Measurements from ENCODE around the gene PRTG.
"Not testable (repeated sequence)": the region's sequence is repeated elsewhere in the genome, so short reads cannot be mapped to it uniquely, and the experiment has no call there.

Gene PRTG

GRCh38 chr15:55741833-55742497 lies 987 bp downstream of the PRTG start:
- DNase-seq, result peak; percentile 21

- DNase-seq, result no peak
Measured at GRCh38 chr15:55740981-55741832, 1.7 kb downstream of the PRTG start.

GRCh38 chr15:55740359-55740878 lies 2.5 kb downstream of the PRTG start:
- no peak for DNase-seq

GRCh38 chr15:55739641-55740040 lies 3.3 kb downstream of the PRTG start:
- DNase-seq, result no peak

- no peak for DNase-seq
Measured at GRCh38 chr15:55738715-55739114, 4.2 kb downstream of the PRTG start.

GRCh38 chr15:55737373-55737772 lies 5.6 kb downstream of the PRTG start:
- DNase-seq, result peak; percentile 46

GRCh38 chr15:55736756-55737155 lies 6.2 kb downstream of the PRTG start:
- no peak for DNase-seq

GRCh38 chr15:55734641-55735040 lies 8.3 kb downstream of the PRTG start:
- DNase-seq, result no peak

GRCh38 chr15:55733461-55733860 lies 9.5 kb downstream of the PRTG start:
- DNase-seq, result not testable (repeated sequence)

GRCh38 chr15:55721554-55722185 lies 21.3 kb downstream of the PRTG start:
- peak; percentile 10 for DNase-seq

- DNase-seq, result no peak
Measured at GRCh38 chr15:55715355-55716076, 27.4 kb downstream of the PRTG start.

GRCh38 chr15:55714064-55714463 lies 28.9 kb downstream of the PRTG start:
- DNase-seq, result no peak

- no peak for DNase-seq
Measured at GRCh38 chr15:55712363-55712762, 30.6 kb downstream of the PRTG start.

GRCh38 chr15:55710286-55710685 lies 32.7 kb downstream of the PRTG start:
- DNase-seq, result no peak

GRCh38 chr15:55709458-55709857 lies 33.5 kb downstream of the PRTG start:
- no peak for DNase-seq

GRCh38 chr15:55708720-55709119 lies 34.2 kb downstream of the PRTG start:
- no peak for DNase-seq

GRCh38 chr15:55707951-55708350 lies 35.0 kb downstream of the PRTG start:
- no peak for DNase-seq

- no peak for DNase-seq
Measured at GRCh38 chr15:55707518-55707917, 35.4 kb downstream of the PRTG start.

- DNase-seq, result peak; percentile 25
Measured at GRCh38 chr15:55703873-55704301, 39.1 kb downstream of the PRTG start.

- no peak for DNase-seq
Measured at GRCh38 chr15:55700876-55701275, 42.1 kb downstream of the PRTG start.

- DNase-seq, result no peak
Measured at GRCh38 chr15:55698653-55699052, 44.3 kb downstream of the PRTG start.

GRCh38 chr15:55696221-55696620 lies 46.7 kb downstream of the PRTG start:
- no peak for DNase-seq

GRCh38 chr15:55695432-55695831 lies 47.5 kb downstream of the PRTG start:
- DNase-seq, result no peak

Data from OCI-M1 (cell line).